GM18508 (cell line): ENCODE data around the gene VIPAS39.

Experiments
- ATAC-seq: cut with Tn5 transposase; IDR thresholded peaks from one replicate; pipeline ENCODE4 v1.9.1; 2021; ENCODE audit warnings: moderate number of reproducible peaks; ENCODE audit not compliant: insufficient read depth, unreplicated experiment

Gene VIPAS39

GRCh38 chr14:77409131-77409533 lies 48.3 kb downstream of the VIPAS39 start:
- no peak for ATAC-seq

- ATAC-seq: no peak
Measured at GRCh38 chr14:77407158-77407557, 50.2 kb downstream of the VIPAS39 start.

- ATAC-seq: no peak
Measured at GRCh38 chr14:77406718-77407117, 50.7 kb downstream of the VIPAS39 start.

GRCh38 chr14:77406086-77406485 lies 51.3 kb downstream of the VIPAS39 start:
- ATAC-seq: no peak

- ATAC-seq: no peak
Measured at GRCh38 chr14:77403768-77404167, 53.6 kb downstream of the VIPAS39 start.

GRCh38 chr14:77400216-77400615 lies 57.2 kb downstream of the VIPAS39 start:
- no peak for ATAC-seq

- no peak for ATAC-seq
Measured at GRCh38 chr14:77390188-77390587, 67.2 kb downstream of the VIPAS39 start.

GRCh38 chr14:77378701-77379100 lies 78.7 kb downstream of the VIPAS39 start:
- ATAC-seq: no peak

- no peak for ATAC-seq
Measured at GRCh38 chr14:77377502-77377844, 79.9 kb downstream of the VIPAS39 start.

- ATAC-seq: peak; percentile 46
Measured at GRCh38 chr14:77376771-77377501, 80.5 kb downstream of the VIPAS39 start, which contains the start of the genes SAMD15 and TMED8. SAMD15 (plus strand) TSS chr14:77377379; CDS start chr14:77377419, 40 bp downstream. TMED8 (minus strand) TSS chr14:77377094; CDS start chr14:77377053, 41 bp downstream.
